ENCODE results near the gene ADGB. TPM values are rescaled to one million over a fixed set of nuclear protein-coding genes. Genes with fewer than 3 reads are reported as not detected.
"Not testable (repeated sequence)": the region's sequence is repeated elsewhere in the genome, so short reads cannot be mapped to it uniquely, and the experiment has no call there.

The ADGB gene
- total RNA-seq, 1 donor from 2014 or later = not detected

- Histone ChIP-seq H3K4me2 (ENCODE audit: low read length) (peak overlapping the region; percentile 41), H3K27me3 (ENCODE audit: insufficient read depth, low read length) (no peaks in the 10 kb centered on the region), H3K79me2 (ENCODE audit: insufficient read depth, low read length) (no peaks in the 10 kb centered on the region), H3K4me3 (ENCODE audit: insufficient read depth, low read depth, low read length) (no peak overlapping the region), H2AFZ (ENCODE audit: low read depth, low read length) (no peak overlapping the region), H3K9me3 (ENCODE audit: insufficient read depth, low read depth, low read length) (peaks cover 4% of the 10 kb centered on the region), H4K20me1 (ENCODE audit: insufficient read depth, low read length) (no peaks in the 10 kb centered on the region), H3K36me3 (ENCODE audit: insufficient read depth, low read length) (no peaks in the 10 kb centered on the region), H3K27ac (ENCODE audit: low read depth, low read length) (no peak overlapping the region), H3K9ac (ENCODE audit: low read length) (no peak overlapping the region), H3K4me1 (ENCODE audit: insufficient read depth, low read length) (peaks cover 22% of the 10 kb centered on the region)
- peak; percentile 63 for DNase-seq (ENCODE audit: low read depth)
- TF ChIP-seq CTCF (IDR thresholded peaks at IDR 0.05; ENCODE audit: insufficient read depth, low read depth, low read length) (no peak), EZH2 (IDR thresholded peaks at IDR 0.05; ENCODE audit: insufficient read depth, low read length) (no peak)
- no peak for FAIRE-seq
- Mint-ChIP-seq H3K4me1 (ENCODE audit: low read depth, unreplicated experiment) (peaks cover 52% of the 10 kb centered on the region), H3K4me3 (ENCODE audit: unreplicated experiment) (no peak overlapping the region), H3K9me3 (ENCODE audit: unreplicated experiment) (peaks cover 6% of the 10 kb centered on the region), H3K27ac (ENCODE audit: unreplicated experiment) (peak overlapping the region; percentile 91), H3K27me3 (ENCODE audit: low read depth, unreplicated experiment) (peaks cover 1% of the 10 kb centered on the region), H3K36me3 (ENCODE audit: low read depth, unreplicated experiment) (peaks cover 4% of the 10 kb centered on the region)
Observed at GRCh38 chr6:146850981-146851380, 252.2 kb downstream of the ADGB start.

- peaks cover 4% of the 10 kb centered on the region for H3K36me3 Mint-ChIP-seq (ENCODE audit: low read depth, unreplicated experiment)
- FAIRE-seq (peak; percentile 81), DNase-seq (ENCODE audit: low read depth) (peak; percentile 98)
- Histone ChIP-seq H3K9ac (ENCODE audit: low read length) (no peak overlapping the region), H3K36me3 (ENCODE audit: insufficient read depth, low read length) (no peaks in the 10 kb centered on the region), H3K79me2 (ENCODE audit: insufficient read depth, low read length) (no peaks in the 10 kb centered on the region), H3K4me3 (ENCODE audit: insufficient read depth, low read depth, low read length) (no peak overlapping the region), H2AFZ (ENCODE audit: low read depth, low read length) (no peak overlapping the region), H3K9me3 (ENCODE audit: insufficient read depth, low read depth, low read length) (peaks cover 4% of the 10 kb centered on the region), H3K4me2 (ENCODE audit: low read length) (peak overlapping the region; percentile 59), H4K20me1 (ENCODE audit: insufficient read depth, low read length) (no peaks in the 10 kb centered on the region), H3K27ac (ENCODE audit: low read depth, low read length) (peak overlapping the region; percentile 32), H3K4me1 (ENCODE audit: insufficient read depth, low read length) (peaks cover 22% of the 10 kb centered on the region), H3K27me3 (ENCODE audit: insufficient read depth, low read length) (no peaks in the 10 kb centered on the region)
- peaks cover 51% of the 10 kb centered on the region for H3K4me1 Mint-ChIP-seq (ENCODE audit: low read depth, unreplicated experiment)
- peak overlapping the region; percentile 91 for H3K27ac Mint-ChIP-seq (ENCODE audit: unreplicated experiment)
- TF ChIP-seq CTCF (IDR thresholded peaks at IDR 0.05; ENCODE audit: insufficient read depth, low read depth, low read length) (no peak), EZH2 (IDR thresholded peaks at IDR 0.05; ENCODE audit: insufficient read depth, low read length) (no peak)
- H3K4me3 Mint-ChIP-seq (ENCODE audit: unreplicated experiment) = no peak overlapping the region
- H3K27me3 Mint-ChIP-seq (ENCODE audit: low read depth, unreplicated experiment) = peaks cover 1% of the 10 kb centered on the region
- peaks cover 6% of the 10 kb centered on the region for H3K9me3 Mint-ChIP-seq (ENCODE audit: unreplicated experiment)
Observed at GRCh38 chr6:146851837-146852236, 253.1 kb downstream of the ADGB start.

GRCh38 chr6:146854521-146855255 is 255.9 kb downstream of the ADGB start:
- H3K27me3 Mint-ChIP-seq (ENCODE audit: low read depth, unreplicated experiment); H4K20me1 ChIP-seq (ENCODE audit: insufficient read depth, low read length); H2AFZ ChIP-seq (ENCODE audit: low read depth, low read length); H3K9me3 Mint-ChIP-seq (ENCODE audit: unreplicated experiment); H3K27ac ChIP-seq (ENCODE audit: low read depth, low read length); H3K9me3 ChIP-seq (ENCODE audit: insufficient read depth, low read depth, low read length); H3K4me3 Mint-ChIP-seq (ENCODE audit: unreplicated experiment); H3K9ac ChIP-seq (ENCODE audit: low read length); DNase-seq (ENCODE audit: low read depth); H3K4me2 ChIP-seq (ENCODE audit: low read length); H3K36me3 Mint-ChIP-seq (ENCODE audit: low read depth, unreplicated experiment); H3K79me2 ChIP-seq (ENCODE audit: insufficient read depth, low read length); FAIRE-seq; H3K4me3 ChIP-seq (ENCODE audit: insufficient read depth, low read depth, low read length); H3K36me3 ChIP-seq (ENCODE audit: insufficient read depth, low read length); H3K27ac Mint-ChIP-seq (ENCODE audit: unreplicated experiment); H3K27me3 ChIP-seq (ENCODE audit: insufficient read depth, low read length): not testable (repeated sequence)
- peaks cover 28% of the 10 kb centered on the region for H3K4me1 ChIP-seq (ENCODE audit: insufficient read depth, low read length)
- peaks cover 40% of the 10 kb centered on the region for H3K4me1 Mint-ChIP-seq (ENCODE audit: low read depth, unreplicated experiment)
